ENCODE measurements around the gene RAB12.

The RAB12 gene

GRCh38 chr18:8657873-8658470 lies 48.7 kb downstream of the RAB12 start:
- Histone ChIP-seq H2AFZ (ENCODE audit: low read length) (no peak overlapping the region), H3K4me3 (ENCODE audit: low read length, poor library complexity, severe bottlenecking) (no peak overlapping the region), H3K27me3 (ENCODE audit: insufficient read depth, low read length, poor library complexity, severe bottlenecking) (no peaks in the 10 kb centered on the region), H3K36me3 (ENCODE audit: insufficient read depth, low read length) (no peaks in the 10 kb centered on the region), H3K4me1 (ENCODE audit: insufficient read depth, low read length, poor library complexity, severe bottlenecking) (peaks cover 7% of the 10 kb centered on the region), H3K9me3 (ENCODE audit: insufficient read depth, low read depth, low read length) (no peaks in the 10 kb centered on the region), H3K9me2 (replicated peaks; ENCODE audit: low read depth, low read length) (no peaks in the 10 kb centered on the region), H3F3A (ENCODE audit: low read depth) (no peaks in the 10 kb centered on the region), H3K4me2 (ENCODE audit: low read depth, low read length, poor library complexity, severe bottlenecking) (no peak overlapping the region), H4K20me1 (ENCODE audit: insufficient read depth, low read length, poor library complexity, severe bottlenecking) (no peaks in the 10 kb centered on the region), H3K9ac (ENCODE audit: low read depth, low read length, poor library complexity, severe bottlenecking) (no peak overlapping the region), H3K79me2 (ENCODE audit: insufficient read depth, low read length) (no peaks in the 10 kb centered on the region)
- TF ChIP-seq EZH2phosphoT487 (IDR thresholded peaks at IDR 0.05; ENCODE audit: borderline replicate concordance), result no peak
- TF ChIP-seq, protein P1, sequence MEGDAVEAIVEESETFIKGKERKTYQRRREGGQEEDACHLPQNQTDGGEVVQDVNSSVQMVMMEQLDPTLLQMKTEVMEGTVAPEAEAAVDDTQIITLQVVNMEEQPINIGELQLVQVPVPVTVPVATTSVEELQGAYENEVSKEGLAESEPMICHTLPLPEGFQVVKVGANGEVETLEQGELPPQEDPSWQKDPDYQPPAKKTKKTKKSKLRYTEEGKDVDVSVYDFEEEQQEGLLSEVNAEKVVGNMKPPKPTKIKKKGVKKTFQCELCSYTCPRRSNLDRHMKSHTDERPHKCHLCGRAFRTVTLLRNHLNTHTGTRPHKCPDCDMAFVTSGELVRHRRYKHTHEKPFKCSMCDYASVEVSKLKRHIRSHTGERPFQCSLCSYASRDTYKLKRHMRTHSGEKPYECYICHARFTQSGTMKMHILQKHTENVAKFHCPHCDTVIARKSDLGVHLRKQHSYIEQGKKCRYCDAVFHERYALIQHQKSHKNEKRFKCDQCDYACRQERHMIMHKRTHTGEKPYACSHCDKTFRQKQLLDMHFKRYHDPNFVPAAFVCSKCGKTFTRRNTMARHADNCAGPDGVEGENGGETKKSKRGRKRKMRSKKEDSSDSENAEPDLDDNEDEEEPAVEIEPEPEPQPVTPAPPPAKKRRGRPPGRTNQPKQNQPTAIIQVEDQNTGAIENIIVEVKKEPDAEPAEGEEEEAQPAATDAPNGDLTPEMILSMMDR (conservative IDR thresholded peaks at IDR 0.05; ENCODE audit: low read length), result no peak

DNA sequence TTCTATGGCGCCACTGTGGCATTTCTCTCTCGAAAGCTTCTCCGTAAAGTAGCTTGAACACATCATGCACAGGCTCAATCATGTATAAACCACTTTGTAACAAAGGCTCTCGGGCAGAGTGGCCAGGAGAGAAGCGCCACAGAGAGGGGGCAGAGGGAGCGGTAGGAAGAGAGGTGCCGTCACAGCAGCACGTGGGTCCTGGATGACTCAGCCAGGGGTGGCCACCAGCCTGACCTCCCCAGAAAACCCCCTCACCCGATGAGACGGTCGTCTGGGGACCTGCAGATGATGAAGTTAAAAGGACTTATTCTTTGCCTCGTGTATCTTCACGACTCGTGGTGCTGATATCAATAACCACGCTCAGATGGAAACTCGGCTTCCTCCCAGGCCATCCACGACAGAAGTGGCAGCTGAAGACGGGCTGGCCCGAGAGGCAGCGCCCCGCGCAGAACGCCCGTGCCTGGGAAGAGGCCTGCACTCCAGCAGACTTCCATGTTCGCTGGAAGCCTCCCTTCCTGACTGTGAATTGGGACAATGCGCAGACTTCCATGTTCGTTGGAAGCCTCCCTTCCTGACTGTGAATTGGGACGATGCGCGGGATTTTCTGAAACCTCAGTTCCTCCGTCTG lies 49.7 kb downstream of the RAB12 start:
- Histone ChIP-seq H3K4me3 (ENCODE audit: low read length, poor library complexity, severe bottlenecking) (no peak overlapping the region), H3K79me2 (ENCODE audit: insufficient read depth, low read length) (no peaks in the 10 kb centered on the region), H4K20me1 (ENCODE audit: insufficient read depth, low read length, poor library complexity, severe bottlenecking) (no peaks in the 10 kb centered on the region), H3F3A (ENCODE audit: low read depth) (no peaks in the 10 kb centered on the region), H2AFZ (ENCODE audit: low read length) (no peak overlapping the region), H3K36me3 (ENCODE audit: insufficient read depth, low read length) (no peaks in the 10 kb centered on the region), H3K27me3 (ENCODE audit: insufficient read depth, low read length, poor library complexity, severe bottlenecking) (no peaks in the 10 kb centered on the region), H3K4me1 (ENCODE audit: insufficient read depth, low read length, poor library complexity, severe bottlenecking) (peaks cover 7% of the 10 kb centered on the region), H3K9ac (ENCODE audit: low read depth, low read length, poor library complexity, severe bottlenecking) (no peak overlapping the region), H3K4me2 (ENCODE audit: low read depth, low read length, poor library complexity, severe bottlenecking) (no peak overlapping the region), H3K9me2 (replicated peaks; ENCODE audit: low read depth, low read length) (no peaks in the 10 kb centered on the region), H3K9me3 (ENCODE audit: insufficient read depth, low read depth, low read length) (no peaks in the 10 kb centered on the region)
- TF ChIP-seq, protein P1 (conservative IDR thresholded peaks at IDR 0.05; ENCODE audit: low read length), result no peak
- TF ChIP-seq EZH2phosphoT487 (IDR thresholded peaks at IDR 0.05; ENCODE audit: borderline replicate concordance), result no peak

DNA sequence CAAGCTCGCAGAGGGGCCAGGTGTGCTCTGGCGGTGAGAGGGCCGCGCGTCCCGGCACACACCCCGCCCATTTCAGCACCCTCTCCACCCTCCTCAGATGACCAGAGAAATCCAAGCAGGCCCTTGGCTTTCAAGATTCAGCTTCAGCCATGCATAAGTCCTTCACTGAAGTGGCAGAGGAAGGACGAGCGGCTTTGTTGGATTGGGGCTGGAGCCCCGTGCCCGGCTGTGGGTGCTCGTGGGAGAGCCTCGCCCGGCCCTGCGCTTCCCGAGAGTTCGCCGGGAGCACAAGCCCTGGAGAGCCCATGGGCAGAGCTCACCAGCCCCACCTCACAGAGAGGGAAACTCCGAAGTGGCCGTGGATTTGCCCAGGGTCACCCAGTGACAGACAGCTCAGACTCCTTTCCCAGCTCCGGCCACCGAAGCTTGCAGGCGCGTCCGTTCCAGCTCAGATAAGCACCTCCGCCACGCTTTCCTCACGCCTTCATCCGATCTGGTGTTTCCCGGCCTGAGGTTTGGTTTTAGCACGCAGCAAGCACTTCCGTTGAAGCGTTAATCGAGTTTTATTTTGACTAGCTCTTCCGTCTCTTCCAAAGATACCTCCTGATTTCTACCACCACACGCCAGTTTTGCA lies 50.5 kb downstream of the RAB12 start:
- no peak overlapping the region for H3K9ac ChIP-seq (ENCODE audit: low read depth, low read length, poor library complexity, severe bottlenecking)
- no peak for TF ChIP-seq EZH2phosphoT487 (IDR thresholded peaks at IDR 0.05; ENCODE audit: borderline replicate concordance)
- TF ChIP-seq, protein P1 (conservative IDR thresholded peaks at IDR 0.05; ENCODE audit: low read length), result no peak
- no peaks in the 10 kb centered on the region for H3K9me2 ChIP-seq (replicated peaks; ENCODE audit: low read depth, low read length)
- no peak overlapping the region for H3K4me2 ChIP-seq (ENCODE audit: low read depth, low read length, poor library complexity, severe bottlenecking)
- H3K4me1 ChIP-seq (ENCODE audit: insufficient read depth, low read length, poor library complexity, severe bottlenecking), result peaks cover 7% of the 10 kb centered on the region
- no peak overlapping the region for H3K4me3 ChIP-seq (ENCODE audit: low read length, poor library complexity, severe bottlenecking)
- no peaks in the 10 kb centered on the region for H3K79me2 ChIP-seq (ENCODE audit: insufficient read depth, low read length)
- H3F3A ChIP-seq (ENCODE audit: low read depth), result no peaks in the 10 kb centered on the region
- H3K36me3 ChIP-seq (ENCODE audit: insufficient read depth, low read length), result no peaks in the 10 kb centered on the region
- no peak overlapping the region for H2AFZ ChIP-seq (ENCODE audit: low read length)
- H4K20me1 ChIP-seq (ENCODE audit: insufficient read depth, low read length, poor library complexity, severe bottlenecking), result no peaks in the 10 kb centered on the region
- no peaks in the 10 kb centered on the region for H3K9me3 ChIP-seq (ENCODE audit: insufficient read depth, low read depth, low read length)
- no peaks in the 10 kb centered on the region for H3K27me3 ChIP-seq (ENCODE audit: insufficient read depth, low read length, poor library complexity, severe bottlenecking)

All from Loucy (cell line).